HS-27A (cell line): ENCODE results near the gene DAPK1.

ENCODE experiments used
- DNase-seq: peaks from one replicate; pipeline ENCODE4 v3.0.0-alpha.2; 2012; ENCODE audit warnings: low read depth, missing footprints

Gene DAPK1

GRCh38 chr9:87712801-87713277 is 215.2 kb downstream of the DAPK1 start:
- no peak for DNase-seq

- DNase-seq: peak; percentile 92
Observed at GRCh38 chr9:87713278-87713987, 215.8 kb downstream of the DAPK1 start.

GRCh38 chr9:87713988-87714330 is 216.3 kb downstream of the DAPK1 start:
- DNase-seq: no peak

GRCh38 chr9:87714819-87715218 is 217.2 kb downstream of the DAPK1 start:
- DNase-seq: no peak

- DNase-seq: no peak
Observed at GRCh38 chr9:87716141-87716540, 218.5 kb downstream of the DAPK1 start.

GRCh38 chr9:87717456-87717855 is 219.8 kb downstream of the DAPK1 start:
- no peak for DNase-seq

GRCh38 chr9:87718231-87718630 is 220.6 kb downstream of the DAPK1 start:
- DNase-seq: no peak

- no peak for DNase-seq
Observed at GRCh38 chr9:87718852-87719612, 221.4 kb downstream of the DAPK1 start.

GRCh38 chr9:87720173-87720572 is 222.5 kb downstream of the DAPK1 start:
- DNase-seq: no peak

- no peak for DNase-seq
Observed at GRCh38 chr9:87722393-87723088, 224.9 kb downstream of the DAPK1 start.

- no peak for DNase-seq
Observed at GRCh38 chr9:87725356-87725899, 227.8 kb downstream of the DAPK1 start.

- DNase-seq: peak; percentile 51
Observed at GRCh38 chr9:87725900-87726709, 228.4 kb downstream of the DAPK1 start, which contains the start of gene CTSL. Gene CTSL, plus strand, starts transcription at chr9:87726119. Its CDS starts 1,485 bp downstream, at chr9:87727604.

GRCh38 chr9:87729246-87729645 is 231.6 kb downstream of the DAPK1 start:
- DNase-seq: no peak

- no peak for DNase-seq
Observed at GRCh38 chr9:87731321-87731720, 233.7 kb downstream of the DAPK1 start.

GRCh38 chr9:87732344-87732743 is 234.7 kb downstream of the DAPK1 start:
- no peak for DNase-seq

- no peak for DNase-seq
Observed at GRCh38 chr9:87732756-87733155, 235.1 kb downstream of the DAPK1 start.

- no peak for DNase-seq
Observed at GRCh38 chr9:87733273-87734052, 235.8 kb downstream of the DAPK1 start.

GRCh38 chr9:87734106-87734505 is 236.4 kb downstream of the DAPK1 start:
- DNase-seq: no peak

GRCh38 chr9:87739546-87739945 is 241.9 kb downstream of the DAPK1 start:
- DNase-seq: no peak

GRCh38 chr9:87740209-87740608 is 242.5 kb downstream of the DAPK1 start:
- no peak for DNase-seq

GRCh38 chr9:87741326-87741725 is 243.7 kb downstream of the DAPK1 start:
- DNase-seq: no peak
